GM12874 (cell line): ENCODE measurements around the gene EN1.
A peak's percentile ranks its signal among the peaks of the same experiment; 100 is the strongest.

Experiments used
- CTCF ChIP-seq: IDR thresholded peaks from 2 replicates; pipeline ENCODE4 v1.5.1; 2011; ENCODE audit warnings: low read depth, mild to moderate bottlenecking, control low read depth, low read length, moderate library complexity; ENCODE audit not compliant: insufficient read depth

EN1 gene

GRCh38 chr2:118846953-118847761 lies at the start of gene EN1:
Gene EN1, minus strand, starts transcription at chr2:118847648. Its CDS starts 481 bp downstream, at chr2:118847167.
- TF ChIP-seq CTCF = no peak

GRCh38 chr2:118893100-118893499 lies 45.7 kb upstream of the EN1 start:
- no peak for TF ChIP-seq CTCF

- TF ChIP-seq CTCF = no peak
Observed at GRCh38 chr2:118889995-118890394, 42.5 kb upstream of the EN1 start.

GRCh38 chr2:118883792-118884191 lies 36.3 kb upstream of the EN1 start:
- TF ChIP-seq CTCF = no peak

- TF ChIP-seq CTCF = peak; percentile 96
Observed at GRCh38 chr2:118882693-118883336, 35.4 kb upstream of the EN1 start.

- peak; percentile 81 for TF ChIP-seq CTCF
Observed at GRCh38 chr2:118881490-118882129, 34.2 kb upstream of the EN1 start.

GRCh38 chr2:118880501-118880900 lies 33.1 kb upstream of the EN1 start:
- TF ChIP-seq CTCF = no peak
